NT2/D1 (cell line): ENCODE data around the gene OGA.

Experiments
- SUZ12 ChIP-seq: IDR thresholded peaks from 2 replicates; pipeline ENCODE4 v1.6.1; 2011; ENCODE audit not compliant: insufficient read length, insufficient read depth; ENCODE audit errors: extremely low read depth
- YY1 ChIP-seq: IDR thresholded peaks from 2 replicates; pipeline ENCODE4 v1.6.1; 2011; ENCODE audit not compliant: insufficient read length, insufficient read depth
- ZNF274 ChIP-seq: IDR thresholded peaks from 2 replicates; pipeline ENCODE4 v1.6.1; 2011; ENCODE audit warnings: mild to moderate bottlenecking, low read depth, low read length

DNA sequence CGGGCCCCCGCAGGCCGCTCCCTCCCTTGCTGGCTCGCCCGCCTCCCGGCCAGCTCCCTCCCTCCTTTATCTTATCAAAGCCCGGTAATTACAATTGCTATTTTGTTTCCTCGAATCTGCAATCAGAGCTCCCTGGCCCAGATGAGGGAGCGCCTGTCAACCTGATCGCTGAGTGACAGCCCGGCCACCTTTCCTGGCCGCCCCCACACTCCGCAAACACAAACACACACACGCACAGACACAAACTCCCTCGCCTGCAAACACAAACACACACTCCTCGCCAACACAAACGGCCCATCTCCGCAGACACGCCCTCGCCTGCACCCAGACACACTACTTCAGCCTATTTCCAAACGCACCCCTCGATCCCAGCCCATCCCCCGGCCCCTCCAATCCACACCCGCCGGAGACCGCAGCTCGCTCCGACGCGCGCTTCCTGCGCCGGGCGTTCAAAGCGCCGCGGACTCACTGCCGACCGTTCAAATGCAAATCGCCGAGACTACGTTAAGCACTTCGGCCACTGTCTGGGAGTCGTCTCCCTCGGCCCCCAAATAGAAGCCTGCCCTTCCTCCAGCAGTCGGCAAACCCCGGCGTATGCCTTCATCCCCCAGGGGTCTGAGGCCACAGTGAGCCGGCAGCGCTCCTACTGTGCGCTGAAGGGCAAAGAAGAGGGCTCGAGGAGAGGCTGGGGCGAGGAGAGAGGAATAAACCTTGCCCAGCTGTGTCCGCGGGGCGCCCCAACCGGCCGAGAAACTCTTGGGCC lies 39.3 kb downstream of the OGA start:
- TF ChIP-seq YY1: no peak
- no peak for TF ChIP-seq ZNF274
- TF ChIP-seq SUZ12: no peak
